ENCODE results near the gene PAQR7. TPM values are rescaled to one million over a fixed set of nuclear protein-coding genes. Genes with fewer than 3 reads are reported as not detected.

The PAQR7 gene
- total and polyA plus RNA-seq, 8 donors = 3.2 to 13.0 (median 4.5) TPM

GRCh38 chr1:25864434-25864833 is 11.1 kb downstream of the PAQR7 start:
- no peaks in the 10 kb centered on the region for H3K9me3 ChIP-seq
- no peak overlapping the region for H3K27ac ChIP-seq
- H3K4me3 ChIP-seq = no peak overlapping the region
- no peak for TF ChIP-seq CTCF (IDR thresholded peaks at IDR 0.05)
- intact Hi-C loops (cut with DNase I) = no loop called here
- H3K27me3 ChIP-seq = no peaks in the 10 kb centered on the region
- no peaks in the 10 kb centered on the region for H3K36me3 ChIP-seq
- 92 to 97% methylated on average over 3 of the region's 3 CpGs for WGBS, 2 donors
- peaks cover 20 to 32% (median 21%) of the 10 kb centered on the region in 3 donors for H3K4me1 ChIP-seq
- ATAC-seq (no peak), FAIRE-seq (no peak), DNase-seq (no peak)

GRCh38 chr1:25863486-25864262 is 11.8 kb downstream of the PAQR7 start:
- no peak for TF ChIP-seq CTCF (IDR thresholded peaks at IDR 0.05)
- intact Hi-C loops (cut with DNase I) = no loop called here
- Histone ChIP-seq H3K9me3 (no peaks in the 10 kb centered on the region), H3K27me3 (no peaks in the 10 kb centered on the region), H3K36me3 (no peaks in the 10 kb centered on the region), H3K27ac (no peak overlapping the region), H3K4me1 (peaks cover 20 to 32% (median 22%) of the 10 kb centered on the region in 3 donors), H3K4me3 (no peak overlapping the region)
- FAIRE-seq (no peak), ATAC-seq (no peak), DNase-seq (no peak)
- 91 to 94% methylated on average over 25 of the region's 25 CpGs for WGBS, 2 donors

GRCh38 chr1:25862785-25863485 is 12.6 kb downstream of the PAQR7 start:
- FAIRE-seq = no peak
- Histone ChIP-seq H3K4me1 (peaks cover 14 to 26% (median 15%) of the 10 kb centered on the region in 3 donors), H3K9me3 (no peaks in the 10 kb centered on the region), H3K36me3 (no peaks in the 10 kb centered on the region), H3K4me3 (no peak overlapping the region), H3K27ac (no peak overlapping the region), H3K27me3 (no peaks in the 10 kb centered on the region)
- intact Hi-C loops (cut with DNase I) = no loop called here
- no peak for TF ChIP-seq CTCF (IDR thresholded peaks at IDR 0.05)
- no peak for ATAC-seq
- 81 to 87% methylated on average over 20 of the region's 20 CpGs for WGBS, 2 donors
- DNase-seq = no peak

- no peak for ATAC-seq
- FAIRE-seq = no peak
- no peak for DNase-seq
Measured at GRCh38 chr1:25861316-25862286, 13.9 kb downstream of the PAQR7 start.

More at GRCh38 chr1:25861316-25862286, 13.9 kb downstream of the PAQR7 start:
- intact Hi-C loops (cut with DNase I) = no loop called here
- TF ChIP-seq CTCF (IDR thresholded peaks at IDR 0.05) = no peak
- no peaks in the 10 kb centered on the region for H3K36me3 ChIP-seq
- no peaks in the 10 kb centered on the region for H3K27me3 ChIP-seq
- H3K4me1 ChIP-seq = peaks cover 3 to 15% (median 6%) of the 10 kb centered on the region in 3 donors
- H3K4me3 ChIP-seq = no peak overlapping the region
- no peak overlapping the region for H3K27ac ChIP-seq
- H3K9me3 ChIP-seq = no peaks in the 10 kb centered on the region
- 81 to 86% methylated on average over 16 of the region's 16 CpGs for WGBS, 2 donors

All from pancreas (tissue), 10 donors.